Upper lobe of left lung (tissue), 4 donors: ENCODE results near the gene PSG5.
"Not testable (repeated sequence)": the region's sequence is repeated elsewhere in the genome, so short reads cannot be mapped to it uniquely, and the experiment has no call there.

Source experiments
- CTCF ChIP-seq, 6 experiments: fragments of 450-650 bp in 4 of 6; fragments of 200-600 bp in 2 of 6; sonication (generic) in 2 of 6; IDR thresholded peaks; one replicate each; pipeline ENCODE4 v1.5.1; 2016 to 2019; ENCODE audit warnings: antibody characterized with exemption in 6 of 6
- EP300 ChIP-seq, 4 donors: sonication (generic); formaldehyde crosslinking; IDR thresholded peaks; one replicate each; pipeline ENCODE4 v1.5.1; 2017; ENCODE audit warnings: antibody characterized with exemption in 4 of 4, control low read depth in 2 of 4
- POLR2A ChIP-seq, 4 donors: fragments of 450-650 bp; IDR thresholded peaks; one replicate each; pipeline ENCODE4 v1.5.1; 2016 to 2017; ENCODE audit warnings: antibody characterized with exemption in 4 of 4, mild to moderate bottlenecking in 2 of 4

GRCh38 chr19:43205471-43206105, 19.3 kb upstream of the PSG5 start, which contains the start of gene PSG4:
- TF ChIP-seq CTCF, EP300, POLR2A (IDR thresholded peaks at IDR 0.05): not testable (repeated sequence)
